Measurements from ENCODE around the gene GZMM.

Gene GZMM

GRCh38 chr19:584240-585001, 40.6 kb downstream of the GZMM start:
- CTCF ChIA-PET, result interaction anchor here (0.6 to 2.5 kb wide), 13 partner anchors 10 to 571 kb away, joined by 3 to 17 read pairs (median 3); partner anchors contain the start of gene RNF126
- POLR2A ChIA-PET, result interaction anchor here (0.9 to 1.5 kb wide), 4 partner anchors 10 to 53 kb away, joined by 3 to 5 read pairs (median 4); partner anchors contain the start of gene CDC34
- no peak for TF ChIP-seq OSR2 (tag by site-specific recombination; IDR thresholded peaks at IDR 0.05)
- TF ChIP-seq ZIC2 (tag by site-specific recombination; IDR thresholded peaks at IDR 0.05), result peak; percentile 49
- peak; percentile 37; the same call in 1 of the 2 replicates for TF ChIP-seq ZEB2 (tag by site-specific recombination; IDR thresholded peaks at IDR 0.05)
- peak; percentile 55 for TF ChIP-seq ZNF654 (tag by site-specific recombination; IDR thresholded peaks at IDR 0.05; ENCODE audit: low read depth)
- TF ChIP-seq ZNF843 (tag by site-specific recombination; IDR thresholded peaks at IDR 0.05), result 0 out of 2 replicates have a peak, but pooled peaks have one; percentile 18
- peak; percentile 48 for TF ChIP-seq HIC1 (tag by site-specific recombination; IDR thresholded peaks at IDR 0.05)
- peak; percentile 73 for TF ChIP-seq EGR2 (tag by site-specific recombination; IDR thresholded peaks at IDR 0.05; ENCODE audit: low read depth)
- peak; percentile 74 for TF ChIP-seq ZBTB48 (tag by site-specific recombination; IDR thresholded peaks at IDR 0.05)
- no peak for TF ChIP-seq ZNF544 (tag by site-specific recombination; IDR thresholded peaks at IDR 0.05)
- TF ChIP-seq KLF1 (tag by site-specific recombination; IDR thresholded peaks at IDR 0.05), result peak; percentile 53
- TF ChIP-seq ZNF488 (tag by site-specific recombination; IDR thresholded peaks at IDR 0.05), result no peak
- TF ChIP-seq KLF17 (tag by site-specific recombination; IDR thresholded peaks at IDR 0.05), result 0 out of 2 replicates have a peak, but pooled peaks have one; percentile 25
- TF ChIP-seq ZSCAN4 (tag by site-specific recombination; IDR thresholded peaks at IDR 0.05), result no peak
- peak; percentile 93 for TF ChIP-seq ZNF2 (tag by site-specific recombination; IDR thresholded peaks at IDR 0.05)
- TF ChIP-seq ZNF138 (tag by site-specific recombination; IDR thresholded peaks at IDR 0.05; ENCODE audit: borderline replicate concordance), result no peak
- TF ChIP-seq PRDM4 (tag by site-specific recombination; IDR thresholded peaks at IDR 0.05), result 0 out of 2 replicates have a peak, but pooled peaks have one; percentile 13
- TF ChIP-seq ZNF692 (tag by site-specific recombination; IDR thresholded peaks at IDR 0.05), result peak; percentile 66
- TF ChIP-seq ZBTB8A (tag by site-specific recombination; IDR thresholded peaks at IDR 0.05), result peak; percentile 19; the same call in 1 of the 2 replicates
- peak; percentile 98 for TF ChIP-seq ZNF792 (tag by site-specific recombination; IDR thresholded peaks at IDR 0.05)
- peak; percentile 84 for TF ChIP-seq ZSCAN30 (tag by site-specific recombination; IDR thresholded peaks at IDR 0.05)
- 0 out of 2 replicates have a peak, but pooled peaks have one; percentile 14 for TF ChIP-seq ZNF629 (tag by site-specific recombination; IDR thresholded peaks at IDR 0.05)
- TF ChIP-seq PBX3 (CRISPR knock-in tag; IDR thresholded peaks at IDR 0.05), result 0 out of 2 replicates have a peak, but pooled peaks have one; percentile 45
- TF ChIP-seq ZXDB (tag by site-specific recombination; IDR thresholded peaks at IDR 0.05), result peak; percentile 50; the same call in 1 of the 2 replicates
- peak; percentile 51; the same call in 1 of the 2 replicates for TF ChIP-seq SP7 (tag by site-specific recombination; IDR thresholded peaks at IDR 0.05)

More at GRCh38 chr19:584240-585001, 40.6 kb downstream of the GZMM start:
- no peaks in the 10 kb centered on the region for H3K9me3 ChIP-seq (ENCODE audit: control insufficient read depth, insufficient read depth, low read depth, low read length)
- no peak overlapping the region for H3K27ac ChIP-seq (ENCODE audit: extremely low read depth, low read depth, low read length)
- H3K36me3 ChIP-seq (ENCODE audit: control insufficient read depth in 2 of 2, insufficient read depth in 1 of 2, low read length in 2 of 2), result peaks cover 0 to 35% of the 10 kb centered on the region in 2 experiments; a peak in 1 of 3 replicates
- no peak overlapping the region for H3K4me3 ChIP-seq (ENCODE audit: low read depth, low read length)
- peaks cover 7% of the 10 kb centered on the region; the same call in 1 of the 2 replicates for H3K4me1 ChIP-seq (ENCODE audit: control insufficient read depth, insufficient read depth, low read length)
